Neural cell (in vitro differentiated cells): ENCODE results near the gene RAB3IP. TPM values are rescaled to one million over a fixed set of nuclear protein-coding genes. Genes with fewer than 3 reads are reported as not detected.

Source experiments
- H2AFZ ChIP-seq: fragments of 200-600, 300-800 bp; sonication (generic), shearing (Covaris generic); 2 replicates; pipeline ENCODE4 v1.6.0; 2014; ENCODE audit warnings: low read depth, mild to moderate bottlenecking, antibody characterized with exemption, low read length, moderate library complexity
- H3F3A ChIP-seq: fragments of 200-600 bp; shearing (Covaris generic); 2 replicates; pipeline ENCODE4 v1.6.1; 2016; ENCODE audit warnings: mild to moderate bottlenecking, moderate library complexity, mixed read lengths, antibody characterized with exemption, low read length; ENCODE audit not compliant: insufficient read depth, poor library complexity, severe bottlenecking
- H3K27ac ChIP-seq: fragments of 200-600, 300-800 bp; sonication (generic), shearing (Covaris generic); 2 replicates; pipeline ENCODE4 v1.5.1; 2014; ENCODE audit warnings: mild to moderate bottlenecking, low read length, moderate library complexity
- H3K27me3 ChIP-seq: fragments of 300-800, 200-600 bp; sonication (generic), shearing (Covaris generic); 2 replicates; pipeline ENCODE4 v1.6.0; 2014; ENCODE audit warnings: mild to moderate bottlenecking, low read depth, low read length, moderate library complexity; ENCODE audit not compliant: insufficient read depth
- H3K36me3 ChIP-seq: fragments of 300-800, 200-600 bp; sonication (generic), shearing (Covaris generic); 2 replicates; pipeline ENCODE4 v1.5.1; 2014; ENCODE audit warnings: mild to moderate bottlenecking, antibody characterized with exemption, low read length, moderate library complexity; ENCODE audit not compliant: insufficient read depth
- H3K4me2 ChIP-seq: fragments of 300-800, 200-600 bp; sonication (generic), shearing (Covaris generic); 2 replicates; pipeline ENCODE4 v1.6.0; 2014; ENCODE audit warnings: mild to moderate bottlenecking, low read length
- H3K4me3 ChIP-seq: fragments of 300-800, 200-600 bp; sonication (generic), shearing (Covaris generic); 2 replicates; pipeline ENCODE4 v1.5.1; 2014; ENCODE audit warnings: mild to moderate bottlenecking, low read length, moderate library complexity
- H3K79me2 ChIP-seq: fragments of 200-600 bp; shearing (Covaris generic); replicated peaks from 2 replicates; pipeline ENCODE4 v1.6.0; 2014; ENCODE audit warnings: mild to moderate bottlenecking, low read length, moderate library complexity; ENCODE audit not compliant: insufficient read depth
- H3K9ac ChIP-seq: fragments of 300-800, 200-600 bp; sonication (generic), shearing (Covaris generic); 2 replicates; pipeline ENCODE4 v1.6.1; 2016; ENCODE audit warnings: mild to moderate bottlenecking, low read length, mixed read lengths
- H3K9me2 ChIP-seq: fragments of 200-600 bp; shearing (Covaris generic); 2 replicates; pipeline ENCODE4 v1.6.1; 2016; ENCODE audit warnings: mild to moderate bottlenecking, low read length, mixed read lengths; ENCODE audit not compliant: insufficient read depth
- H3K9me3 ChIP-seq: fragments of 200-600, 300-800 bp; sonication (generic), shearing (Covaris generic); 2 replicates; pipeline ENCODE4 v1.6.1; 2016; ENCODE audit warnings: mild to moderate bottlenecking, mixed run types, low read length, moderate library complexity, mixed read lengths
- H4K20me1 ChIP-seq: fragments of 200-600 bp; shearing (Covaris generic); 2 replicates; pipeline ENCODE4 v1.6.1; 2016; ENCODE audit warnings: mild to moderate bottlenecking, mixed run types; ENCODE audit not compliant: insufficient read depth
- CTCF ChIP-seq: fragments of 450-650 bp; IDR thresholded peaks from 2 replicates; pipeline ENCODE4 v1.5.1; 2014; ENCODE audit warnings: antibody characterized with exemption, mild to moderate bottlenecking, moderate library complexity; ENCODE audit not compliant: poor library complexity, severe bottlenecking
- EP300 ChIP-seq: fragments of 450-650 bp; conservative IDR thresholded peaks from 2 replicates; pipeline ENCODE4 v1.6.1; 2014; ENCODE audit warnings: antibody characterized with exemption, mild to moderate bottlenecking, moderate library complexity; ENCODE audit not compliant: poor library complexity, severe bottlenecking
- EZH2 ChIP-seq: fragments of 200-600, 300-800 bp; shearing (Covaris generic), sonication (generic); IDR thresholded peaks from 2 replicates; pipeline ENCODE4 v1.6.1; 2014; ENCODE audit warnings: antibody characterized with exemption, low read length, borderline replicate concordance, mild to moderate bottlenecking; ENCODE audit not compliant: insufficient read depth, poor library complexity, severe bottlenecking
- MXI1 ChIP-seq: fragments of 450-650 bp; conservative IDR thresholded peaks from 2 replicates; pipeline ENCODE4 v1.6.1; 2014; ENCODE audit warnings: antibody characterized with exemption, mild to moderate bottlenecking; ENCODE audit not compliant: poor library complexity, severe bottlenecking
- POLR2AphosphoS5 ChIP-seq: IDR thresholded peaks from 2 replicates; pipeline ENCODE4 v1.6.1; 2012
- RAD21 ChIP-seq: fragments of 450-650 bp; conservative IDR thresholded peaks from 2 replicates; pipeline ENCODE4 v1.6.1; 2014; ENCODE audit warnings: antibody characterized with exemption, mild to moderate bottlenecking, moderate library complexity
- REST ChIP-seq: IDR thresholded peaks from 2 replicates; pipeline ENCODE4 v1.6.1; 2012; ENCODE audit warnings: borderline replicate concordance
- SMC3 ChIP-seq: fragments of 450-650 bp; conservative IDR thresholded peaks from 2 replicates; pipeline ENCODE4 v1.6.1; 2014; ENCODE audit warnings: antibody characterized with exemption, mild to moderate bottlenecking, moderate library complexity; ENCODE audit not compliant: poor library complexity
- TAF1 ChIP-seq: IDR thresholded peaks from 2 replicates; pipeline ENCODE4 v1.6.1; 2012; ENCODE audit warnings: low read depth
- polyA plus RNA-seq: library from polyadenylated mRNA; depleted of rRNA; stranded (reverse); fragments of >200 nt; gene quantifications from 2 replicates; pipeline ENCODE4 v1.2.3, GENCODE V29; 2014

RAB3IP gene
- polyA plus RNA-seq, 1 donor from 2014 or later: 24.6 TPM

GRCh38 chr12:69779928-69780327 lies 41.3 kb downstream of the RAB3IP start:
- no peaks in the 10 kb centered on the region for H3F3A ChIP-seq
- H3K36me3 ChIP-seq: no peaks in the 10 kb centered on the region
- no peaks in the 10 kb centered on the region for H3K79me2 ChIP-seq
- no peaks in the 10 kb centered on the region for H3K9me2 ChIP-seq
- no peak for TF ChIP-seq SMC3
- TF ChIP-seq CTCF: no peak
- no peak for TF ChIP-seq REST
- TF ChIP-seq TAF1: no peak
- TF ChIP-seq EZH2: no peak
- no peak for TF ChIP-seq MXI1
- no peak for TF ChIP-seq EP300
- no peak for TF ChIP-seq RAD21
- H2AFZ ChIP-seq: no peak overlapping the region
- no peak overlapping the region for H3K4me2 ChIP-seq
- H3K4me3 ChIP-seq: no peak overlapping the region
- H3K9ac ChIP-seq: no peak overlapping the region
- H3K27ac ChIP-seq: no peak overlapping the region
- H4K20me1 ChIP-seq: no peaks in the 10 kb centered on the region
- no peaks in the 10 kb centered on the region for H3K9me3 ChIP-seq
- H3K27me3 ChIP-seq: no peaks in the 10 kb centered on the region

GRCh38 chr12:69783365-69783764 lies 44.7 kb downstream of the RAB3IP start:
- H2AFZ ChIP-seq: no peak overlapping the region
- no peak overlapping the region for H3K27ac ChIP-seq

More at GRCh38 chr12:69783365-69783764, 44.7 kb downstream of the RAB3IP start:
- Histone ChIP-seq H3K4me2 (no peak overlapping the region), H3K9ac (no peak overlapping the region), H3K27me3 (no peaks in the 10 kb centered on the region), H4K20me1 (no peaks in the 10 kb centered on the region), H3K9me2 (no peaks in the 10 kb centered on the region), H3K4me3 (no peak overlapping the region), H3K36me3 (no peaks in the 10 kb centered on the region), H3F3A (no peaks in the 10 kb centered on the region), H3K9me3 (no peaks in the 10 kb centered on the region), H3K79me2 (no peaks in the 10 kb centered on the region)
- TF ChIP-seq CTCF (no peak), RAD21 (no peak), MXI1 (no peak), SMC3 (no peak), REST (no peak), EZH2 (no peak), POLR2AphosphoS5 (no peak), TAF1 (no peak), EP300 (no peak)
